GM12878 (cell line): ENCODE results near the gene RPS6KC1. TPM values are rescaled to one million over a fixed set of nuclear protein-coding genes. Genes with fewer than 3 reads are reported as not detected.

ENCODE experiments used
- ATF2 ChIP-seq: IDR thresholded peaks from 2 replicates; pipeline ENCODE4 v1.6.1; 2012; ENCODE audit warnings: low read length, inconsistent platforms
- ATF7 ChIP-seq: fragments of 450-650 bp; IDR thresholded peaks from 2 replicates; pipeline ENCODE4 v1.6.1; 2016; ENCODE audit warnings: low read depth, mild to moderate bottlenecking
- BCL11A ChIP-seq: IDR thresholded peaks from 2 replicates; pipeline ENCODE4 v1.6.1; 2011; ENCODE audit warnings: low read depth, low read length
- BHLHE40 ChIP-seq, 2 experiments: fragments of 450-650 bp in 1 of 2; IDR thresholded peaks; 2 replicates each; pipeline ENCODE4 v1.6.1; 2011 to 2017; ENCODE audit warnings: low read depth in 2 of 2, borderline replicate concordance in 1 of 2, improper control_type of control experiment in 1 of 2, low read length in 1 of 2, mild to moderate bottlenecking in 1 of 2
- CHD2 ChIP-seq: IDR thresholded peaks from 2 replicates; pipeline ENCODE4 v1.6.1; 2011; ENCODE audit warnings: low read depth, low read length, improper control_type of control experiment, borderline replicate concordance
- DPF2 ChIP-seq: fragments of 450-650 bp; IDR thresholded peaks from 2 replicates; pipeline ENCODE4 v1.6.1; 2017; ENCODE audit warnings: mild to moderate bottlenecking
- ELK1 ChIP-seq: IDR thresholded peaks from 2 replicates; pipeline ENCODE4 v1.6.1; 2012; ENCODE audit warnings: low read depth, low read length, improper control_type of control experiment
- HCFC1 ChIP-seq: fragments of 150-350 bp; IDR thresholded peaks from 2 replicates; pipeline ENCODE4 v1.6.1; 2014; ENCODE audit warnings: low read length
- NFIC ChIP-seq: IDR thresholded peaks from 2 replicates; pipeline ENCODE4 v1.6.1; 2012; ENCODE audit warnings: low read depth, mild to moderate bottlenecking, inconsistent platforms, low read length, moderate library complexity
- NFYA ChIP-seq: IDR thresholded peaks from 2 replicates; pipeline ENCODE4 v1.6.1; 2011; ENCODE audit warnings: low read depth, mild to moderate bottlenecking, low read length, improper control_type of control experiment, borderline replicate concordance
- PAX5 ChIP-seq: IDR thresholded peaks from 2 replicates; pipeline ENCODE4 v1.6.1; 2011; ENCODE audit warnings: low read depth, low read length, borderline replicate concordance
- POLR2AphosphoS2 ChIP-seq: IDR thresholded peaks from 2 replicates; pipeline ENCODE4 v1.6.1; 2011; ENCODE audit warnings: low read depth, mild to moderate bottlenecking, low read length, improper control_type of control experiment, moderate library complexity
- RELA ChIP-seq: fragments of 450-650 bp; IDR thresholded peaks from 2 replicates; pipeline ENCODE4 v1.8.0; 2014; ENCODE audit warnings: borderline replicate concordance; ENCODE audit not compliant: partially characterized antibody
- RUNX3 ChIP-seq: IDR thresholded peaks from 2 replicates; pipeline ENCODE4 v1.6.1; 2012; ENCODE audit warnings: low read length, inconsistent platforms
- SIN3A ChIP-seq: IDR thresholded peaks from 2 replicates; pipeline ENCODE4 v1.6.1; 2012; ENCODE audit warnings: low read depth, low read length, improper control_type of control experiment
- SMAD1 ChIP-seq: fragments of 450-650 bp; IDR thresholded peaks from 2 replicates; pipeline ENCODE4 v1.6.1; 2018; ENCODE audit warnings: mild to moderate bottlenecking, low read depth; ENCODE audit not compliant: partially characterized antibody
- TARDBP ChIP-seq: IDR thresholded peaks from 2 replicates; pipeline ENCODE4 v1.6.1; 2016; ENCODE audit warnings: borderline replicate concordance
- ZNF217 ChIP-seq: fragments of 450-650 bp; IDR thresholded peaks from 2 replicates; pipeline ENCODE4 v1.6.1; 2017; ENCODE audit warnings: antibody characterized with exemption, mild to moderate bottlenecking
- ZNF592 ChIP-seq: fragments of 450-650 bp; IDR thresholded peaks from 2 replicates; pipeline ENCODE4 v1.6.1; 2017; ENCODE audit warnings: mild to moderate bottlenecking, moderate library complexity
- ZNF622 ChIP-seq: fragments of 450-650 bp; IDR thresholded peaks from 2 replicates; pipeline ENCODE4 v1.6.1; 2017; ENCODE audit warnings: mild to moderate bottlenecking, inconsistent platforms
- polyA plus RNA-seq, 11 experiments: library from polyadenylated mRNA; depleted of rRNA in 4 of 11; unstranded in 6 of 11; stranded (reverse) in 5 of 11; fragments of >200 nt; fragmentation: Nextera tagmentation in 4 of 11; fragmentation: Illumina TruSeq in 1 of 11; extraction: Ambion mirVana in 4 of 11; extraction: Trizol in 1 of 11; gene quantifications; 1 replicate in 1 of 11; 2 replicates in 10 of 11; pipeline versions ENCODE4 v1.2.1 to v1.2.3, GENCODE V29; 2011 to 2016; ENCODE audit warnings: inconsistent platforms in 2 of 11, missing spikeins in 2 of 11, low read depth in 1 of 11
- total RNA-seq, 4 experiments: library from RNA; depleted of rRNA in 3 of 4; stranded (reverse); fragments of >200 nt in 3 of 4; fragmentation: Illumina TruSeq in 1 of 4; extraction: Trizol in 1 of 4; gene quantifications; 2 replicates each; pipeline versions ENCODE4 v1.2.1 to v1.2.3, GENCODE V29; 2013 to 2021
- TF ChIP-seq, protein P1 (sequence below): fragments of 450-650 bp; IDR thresholded peaks from 2 replicates; pipeline ENCODE4 v1.6.1; 2017; ENCODE audit warnings: antibody characterized with exemption, mild to moderate bottlenecking, moderate library complexity

Gene RPS6KC1
- total and polyA plus RNA-seq, 10 of the 15 experiments (the other 5 are each of a cell fraction or from before 2014, with no cell fraction given), result 2.9 to 17.3 (median 12.2) TPM

DNA sequence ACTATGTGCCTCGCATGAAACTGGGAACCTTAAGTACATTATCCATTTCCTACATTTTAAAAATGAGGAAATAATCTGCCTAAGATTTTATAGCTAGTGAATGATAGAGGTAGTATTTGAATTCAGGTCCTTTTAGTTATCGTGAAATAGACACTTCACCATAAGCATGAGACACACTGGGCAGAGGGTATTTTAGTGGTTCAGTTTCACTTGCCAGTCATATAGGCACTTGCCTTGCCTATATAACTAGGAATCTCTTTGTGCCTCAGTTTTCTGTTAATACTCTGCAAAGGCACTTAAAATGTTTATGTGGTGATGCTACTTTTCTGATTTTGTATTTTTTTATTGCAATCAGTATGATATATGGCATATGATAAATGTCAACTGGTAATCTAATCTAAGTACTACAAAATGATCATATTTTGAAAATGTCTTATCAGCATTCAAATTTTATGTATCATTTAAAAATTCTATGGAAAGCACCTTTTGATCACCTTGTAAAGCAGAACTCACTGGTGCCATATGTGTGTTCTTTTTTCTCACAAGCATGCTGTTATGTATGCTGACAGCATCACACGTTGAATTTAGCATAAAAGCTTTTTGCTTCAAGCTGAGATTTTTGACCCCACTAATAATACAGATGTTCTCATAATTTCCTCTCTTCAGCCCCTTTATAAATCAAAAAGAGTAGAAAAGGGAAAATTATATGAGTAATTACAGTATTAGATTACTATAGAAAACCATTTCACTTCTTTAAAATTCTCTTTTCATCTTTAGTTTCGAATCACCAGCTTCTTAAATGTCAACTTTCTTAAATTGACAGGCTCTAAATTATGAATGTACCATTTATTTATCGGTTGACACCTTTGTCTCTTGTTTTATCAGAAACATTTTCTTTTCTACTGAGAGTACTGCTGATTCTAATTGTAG, 52.6 kb downstream of the RPS6KC1 start (continued):
- TF ChIP-seq, protein P1, sequence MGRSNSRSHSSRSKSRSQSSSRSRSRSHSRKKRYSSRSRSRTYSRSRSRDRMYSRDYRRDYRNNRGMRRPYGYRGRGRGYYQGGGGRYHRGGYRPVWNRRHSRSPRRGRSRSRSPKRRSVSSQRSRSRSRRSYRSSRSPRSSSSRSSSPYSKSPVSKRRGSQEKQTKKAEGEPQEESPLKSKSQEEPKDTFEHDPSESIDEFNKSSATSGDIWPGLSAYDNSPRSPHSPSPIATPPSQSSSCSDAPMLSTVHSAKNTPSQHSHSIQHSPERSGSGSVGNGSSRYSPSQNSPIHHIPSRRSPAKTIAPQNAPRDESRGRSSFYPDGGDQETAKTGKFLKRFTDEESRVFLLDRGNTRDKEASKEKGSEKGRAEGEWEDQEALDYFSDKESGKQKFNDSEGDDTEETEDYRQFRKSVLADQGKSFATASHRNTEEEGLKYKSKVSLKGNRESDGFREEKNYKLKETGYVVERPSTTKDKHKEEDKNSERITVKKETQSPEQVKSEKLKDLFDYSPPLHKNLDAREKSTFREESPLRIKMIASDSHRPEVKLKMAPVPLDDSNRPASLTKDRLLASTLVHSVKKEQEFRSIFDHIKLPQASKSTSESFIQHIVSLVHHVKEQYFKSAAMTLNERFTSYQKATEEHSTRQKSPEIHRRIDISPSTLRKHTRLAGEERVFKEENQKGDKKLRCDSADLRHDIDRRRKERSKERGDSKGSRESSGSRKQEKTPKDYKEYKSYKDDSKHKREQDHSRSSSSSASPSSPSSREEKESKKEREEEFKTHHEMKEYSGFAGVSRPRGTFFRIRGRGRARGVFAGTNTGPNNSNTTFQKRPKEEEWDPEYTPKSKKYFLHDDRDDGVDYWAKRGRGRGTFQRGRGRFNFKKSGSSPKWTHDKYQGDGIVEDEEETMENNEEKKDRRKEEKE, result no peak
- TF ChIP-seq BHLHE40 (IDR thresholded peaks at IDR 0.05; ENCODE audit: borderline replicate concordance in 1 of 2, low read depth in 2 of 2, low read length in 1 of 2), result peak; percentile 19 to 31; a peak in 1 of 4 replicates
- TF ChIP-seq ELK1, result no peak
- peak; percentile 22; the same call in 1 of the 2 replicates for TF ChIP-seq RUNX3
- no peak for TF ChIP-seq HCFC1
- TF ChIP-seq BCL11A, result peak; percentile 3; the same call in 1 of the 2 replicates
- TF ChIP-seq NFYA, result no peak
- TF ChIP-seq ZNF217, result no peak
- TF ChIP-seq POLR2AphosphoS2, result no peak
- TF ChIP-seq ATF2, result peak; percentile 78
- peak; percentile 83 for TF ChIP-seq ATF7
- no peak for TF ChIP-seq ZNF622
- TF ChIP-seq RELA, result no peak
- no peak for TF ChIP-seq SMAD1
- TF ChIP-seq TARDBP, result no peak
- no peak for TF ChIP-seq SIN3A
- TF ChIP-seq CHD2, result no peak
- TF ChIP-seq ZNF592, result no peak
- peak; percentile 83 for TF ChIP-seq DPF2
- peak; percentile 92 for TF ChIP-seq NFIC
- no peak for TF ChIP-seq PAX5
